Uterus (tissue), 4 donors: ENCODE data around the gene RIMOC1. TPM values are rescaled to one million over a fixed set of nuclear protein-coding genes. Genes with fewer than 3 reads are reported as not detected.

ENCODE experiments used
- DNase-seq, 2 donors: peaks; one replicate each; pipeline ENCODE4 v3.0.0-alpha.2; 2019 to 2020
- H3K27ac ChIP-seq, 2 donors: fragments of 200-600 bp; sonication (generic); 1 replicate in 1 of 2; 2 replicates in 1 of 2; pipeline ENCODE4 v1.5.1; 2016 to 2018
- H3K27me3 ChIP-seq, 2 donors: fragments of 200-600 bp; sonication (generic); one replicate each; pipeline ENCODE4 v1.5.1; 2018 to 2019; ENCODE audit warnings: control low read depth in 1 of 2
- H3K36me3 ChIP-seq, 2 donors: fragments of 200-600 bp; sonication (generic); one replicate each; pipeline ENCODE4 v1.5.1; 2019; ENCODE audit warnings: control low read depth in 1 of 2
- H3K4me1 ChIP-seq, 2 donors: fragments of 200-600 bp; sonication (generic); one replicate each; pipeline ENCODE4 v1.5.1; 2018 to 2019; ENCODE audit warnings: control low read depth in 1 of 2
- H3K4me3 ChIP-seq, 2 donors: fragments of 200-600 bp; sonication (generic); 1 replicate in 1 of 2; 2 replicates in 1 of 2; pipeline ENCODE4 v1.5.1; 2018 to 2019; ENCODE audit warnings: mild to moderate bottlenecking in 1 of 2
- H3K9me3 ChIP-seq, 2 donors: fragments of 200-600 bp; sonication (generic); one replicate each; pipeline ENCODE4 v1.5.1; 2019; ENCODE audit warnings: control low read depth in 1 of 2
- CTCF ChIP-seq, 4 experiments: fragments of 200-600 bp in 2 of 4; fragments of 450-650 bp in 2 of 4; sonication (generic) in 2 of 4; IDR thresholded peaks; one replicate each; pipeline ENCODE4 v1.5.1; 2016 to 2019; ENCODE audit warnings: antibody characterized with exemption in 4 of 4, mild to moderate bottlenecking in 2 of 4, moderate library complexity in 1 of 4
- POLR2A ChIP-seq, 2 donors: fragments of 450-650 bp; IDR thresholded peaks; one replicate each; pipeline ENCODE4 v1.6.1; 2016; ENCODE audit warnings: antibody characterized with exemption in 2 of 2, mild to moderate bottlenecking in 1 of 2, moderate library complexity in 1 of 2
- intact Hi-C: fragments of 100-400 bp; cut with DNase I; formaldehyde crosslinking; loops from one replicate; pipeline ENCODE4 v1.15.1; 2023; ENCODE audit warnings: low total_unique reads
- total RNA-seq, 4 donors: library from RNA; depleted of rRNA in 3 of 4; stranded (reverse); fragments of >200 nt in 3 of 4; gene quantifications; one replicate each; pipeline versions ENCODE4 v1.1.0 to v1.2.4, GENCODE V29; 2014 to 2023
- donor health status: DM: yes; HTN: yes; CAD: no.

The RIMOC1 gene
- total RNA-seq, 4 donors from 2014 or later = 9.2 to 23.8 (median 22.6) TPM

- Histone ChIP-seq H3K36me3 (no peaks in the 10 kb centered on the region), H3K9me3 (no peaks in the 10 kb centered on the region), H3K4me1 (no peaks in the 10 kb centered on the region), H3K27ac (no peak overlapping the region), H3K27me3 (no peaks in the 10 kb centered on the region), H3K4me3 (no peak overlapping the region)
- TF ChIP-seq CTCF (IDR thresholded peaks at IDR 0.05) = no peak
- no peak for TF ChIP-seq POLR2A (IDR thresholded peaks at IDR 0.05)
- DNase-seq = no peak
- intact Hi-C loops = no loop called here
Measured at GRCh38 chr5:41878173-41878572, 26.0 kb upstream of the RIMOC1 start.

- Histone ChIP-seq H3K27me3 (no peaks in the 10 kb centered on the region), H3K4me3 (no peak overlapping the region), H3K9me3 (no peaks in the 10 kb centered on the region), H3K36me3 (no peaks in the 10 kb centered on the region), H3K27ac (no peak overlapping the region), H3K4me1 (no peaks in the 10 kb centered on the region)
- intact Hi-C loops = no loop called here
- TF ChIP-seq POLR2A (IDR thresholded peaks at IDR 0.05) = no peak
- TF ChIP-seq CTCF (IDR thresholded peaks at IDR 0.05) = no peak
- no peak for DNase-seq
Measured at GRCh38 chr5:41878643-41879478, 25.3 kb upstream of the RIMOC1 start.

GRCh38 chr5:41882765-41883164 is 21.4 kb upstream of the RIMOC1 start:
- TF ChIP-seq CTCF (IDR thresholded peaks at IDR 0.05) (no peak), POLR2A (IDR thresholded peaks at IDR 0.05) (no peak)
- H3K4me3 ChIP-seq = no peak overlapping the region
- H3K36me3 ChIP-seq = no peaks in the 10 kb centered on the region
- H3K27ac ChIP-seq = no peak overlapping the region
- H3K27me3 ChIP-seq = no peaks in the 10 kb centered on the region
- intact Hi-C loops = no loop called here
- H3K4me1 ChIP-seq = no peaks in the 10 kb centered on the region
- no peak for DNase-seq
- no peaks in the 10 kb centered on the region for H3K9me3 ChIP-seq

GRCh38 chr5:41883243-41883642 is 20.9 kb upstream of the RIMOC1 start:
- Histone ChIP-seq H3K9me3 (no peaks in the 10 kb centered on the region), H3K4me3 (no peak overlapping the region), H3K36me3 (no peaks in the 10 kb centered on the region), H3K27ac (no peak overlapping the region), H3K4me1 (no peaks in the 10 kb centered on the region), H3K27me3 (no peaks in the 10 kb centered on the region)
- DNase-seq = no peak
- intact Hi-C loops = no loop called here
- TF ChIP-seq CTCF (IDR thresholded peaks at IDR 0.05) (no peak), POLR2A (IDR thresholded peaks at IDR 0.05) (no peak)

GRCh38 chr5:41883936-41884335 is 20.2 kb upstream of the RIMOC1 start:
- Histone ChIP-seq H3K4me1 (no peaks in the 10 kb centered on the region), H3K27ac (no peak overlapping the region), H3K9me3 (no peaks in the 10 kb centered on the region), H3K4me3 (no peak overlapping the region), H3K36me3 (no peaks in the 10 kb centered on the region), H3K27me3 (no peaks in the 10 kb centered on the region)
- no peak for DNase-seq
- intact Hi-C loops = no loop called here
- TF ChIP-seq CTCF (IDR thresholded peaks at IDR 0.05) (no peak), POLR2A (IDR thresholded peaks at IDR 0.05) (no peak)
